Parathyroid adenoma (tissue), 2 donors: ENCODE results near the gene KIF26B.

Experiments
- H2AFZ ChIP-seq: fragments of 300-600 bp; sonication (generic); one replicate; pipeline ENCODE4 v1.7.0; 2017; ENCODE audit warnings: antibody characterized with exemption, mild to moderate bottlenecking
- H3K27ac ChIP-seq: fragments of 300-600 bp; sonication (generic); one replicate; pipeline ENCODE4 v1.7.0; 2017
- H3K27me3 ChIP-seq: fragments of 300-600 bp; sonication (generic); one replicate; pipeline ENCODE4 v1.7.0; 2017; ENCODE audit warnings: low read length; ENCODE audit not compliant: control insufficient read depth, insufficient read depth
- H3K36me3 ChIP-seq: fragments of 300-600 bp; sonication (generic); one replicate; pipeline ENCODE4 v1.7.0; 2017; ENCODE audit warnings: low read length; ENCODE audit not compliant: control insufficient read depth, insufficient read depth
- H3K4me1 ChIP-seq: fragments of 300-600 bp; sonication (generic); one replicate; pipeline ENCODE4 v1.7.0; 2017; ENCODE audit warnings: control low read depth
- H3K4me2 ChIP-seq: fragments of 300-600 bp; sonication (generic); one replicate; pipeline ENCODE4 v1.7.0; 2017; ENCODE audit warnings: low read length
- H3K4me3 ChIP-seq: fragments of 300-600 bp; sonication (generic); one replicate; pipeline ENCODE4 v1.7.0; 2017; ENCODE audit warnings: low read depth, low read length
- H3K79me2 ChIP-seq: fragments of 300-600 bp; sonication (generic); one replicate; pipeline ENCODE4 v1.7.0; 2017; ENCODE audit warnings: control low read depth
- H3K9ac ChIP-seq: fragments of 300-600 bp; sonication (generic); one replicate; pipeline ENCODE4 v1.7.0; 2017; ENCODE audit warnings: mild to moderate bottlenecking
- H3K9me3 ChIP-seq: fragments of 300-600 bp; sonication (generic); one replicate; pipeline ENCODE4 v1.7.0; 2017; ENCODE audit warnings: low read length; ENCODE audit not compliant: control insufficient read depth
- TF ChIP-seq, protein P1 (sequence below): fragments of 300-600 bp; sonication (generic); IDR thresholded peaks from one replicate; pipeline ENCODE4 v1.7.0; 2017; ENCODE audit warnings: antibody characterized with exemption, mild to moderate bottlenecking
- donor health status: primary hyperparathyroidism.

The KIF26B gene

DNA sequence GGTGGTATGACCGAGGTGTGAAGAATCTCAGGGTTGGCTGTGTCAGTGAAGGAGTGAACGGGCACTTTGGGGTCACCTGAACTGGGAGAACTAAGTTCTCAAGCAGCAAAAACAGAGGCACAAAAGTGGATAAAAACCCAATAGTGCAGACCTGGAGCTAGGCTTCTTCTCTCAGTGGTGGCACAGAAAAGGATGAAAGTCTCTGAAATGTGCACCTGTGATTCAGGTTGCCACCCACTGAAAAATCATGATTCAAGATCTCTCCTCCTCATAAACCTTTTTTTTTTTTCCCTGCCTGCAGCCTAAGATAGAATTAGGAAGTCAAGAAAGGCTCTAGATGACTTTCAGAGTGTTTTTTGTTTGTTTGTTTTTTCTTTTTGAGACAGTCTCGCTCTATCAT lies 304.8 kb downstream of the KIF26B start:
- H3K4me1 ChIP-seq: no peaks in the 10 kb centered on the region
- TF ChIP-seq, protein P1, sequence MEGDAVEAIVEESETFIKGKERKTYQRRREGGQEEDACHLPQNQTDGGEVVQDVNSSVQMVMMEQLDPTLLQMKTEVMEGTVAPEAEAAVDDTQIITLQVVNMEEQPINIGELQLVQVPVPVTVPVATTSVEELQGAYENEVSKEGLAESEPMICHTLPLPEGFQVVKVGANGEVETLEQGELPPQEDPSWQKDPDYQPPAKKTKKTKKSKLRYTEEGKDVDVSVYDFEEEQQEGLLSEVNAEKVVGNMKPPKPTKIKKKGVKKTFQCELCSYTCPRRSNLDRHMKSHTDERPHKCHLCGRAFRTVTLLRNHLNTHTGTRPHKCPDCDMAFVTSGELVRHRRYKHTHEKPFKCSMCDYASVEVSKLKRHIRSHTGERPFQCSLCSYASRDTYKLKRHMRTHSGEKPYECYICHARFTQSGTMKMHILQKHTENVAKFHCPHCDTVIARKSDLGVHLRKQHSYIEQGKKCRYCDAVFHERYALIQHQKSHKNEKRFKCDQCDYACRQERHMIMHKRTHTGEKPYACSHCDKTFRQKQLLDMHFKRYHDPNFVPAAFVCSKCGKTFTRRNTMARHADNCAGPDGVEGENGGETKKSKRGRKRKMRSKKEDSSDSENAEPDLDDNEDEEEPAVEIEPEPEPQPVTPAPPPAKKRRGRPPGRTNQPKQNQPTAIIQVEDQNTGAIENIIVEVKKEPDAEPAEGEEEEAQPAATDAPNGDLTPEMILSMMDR: no peak
- no peak overlapping the region for H3K4me3 ChIP-seq
- H3K79me2 ChIP-seq: no peaks in the 10 kb centered on the region
- no peaks in the 10 kb centered on the region for H3K27me3 ChIP-seq
- no peaks in the 10 kb centered on the region for H3K36me3 ChIP-seq
- H3K27ac ChIP-seq: no peak overlapping the region
- no peaks in the 10 kb centered on the region for H3K9me3 ChIP-seq
- no peak overlapping the region for H3K9ac ChIP-seq
- H2AFZ ChIP-seq: no peak overlapping the region
- H3K4me2 ChIP-seq: no peak overlapping the region

DNA sequence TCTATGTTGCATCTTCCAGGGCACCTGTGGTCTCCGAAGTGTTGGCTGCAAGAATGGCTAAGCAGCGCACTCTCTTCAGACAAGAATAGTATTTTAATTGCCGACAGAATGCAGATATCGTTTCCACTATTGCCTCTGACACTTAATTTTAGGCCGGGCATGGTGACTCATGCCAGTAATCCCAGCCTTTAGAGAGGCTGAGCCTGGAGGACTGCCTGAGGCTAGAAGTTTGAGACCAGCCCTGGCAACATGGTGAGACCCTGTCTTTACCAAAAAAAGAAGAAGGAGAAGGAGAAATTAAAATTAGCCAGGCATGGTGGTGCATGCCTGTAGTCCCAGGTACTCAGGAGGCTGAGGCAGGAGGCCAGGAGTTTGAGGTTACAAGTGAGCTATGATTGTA lies 306.9 kb downstream of the KIF26B start:
- Histone ChIP-seq H3K36me3 (no peaks in the 10 kb centered on the region), H3K9me3 (no peaks in the 10 kb centered on the region), H2AFZ (no peak overlapping the region), H3K4me3 (no peak overlapping the region), H3K4me2 (no peak overlapping the region), H3K79me2 (no peaks in the 10 kb centered on the region), H3K27ac (no peak overlapping the region), H3K9ac (no peak overlapping the region), H3K27me3 (no peaks in the 10 kb centered on the region), H3K4me1 (no peaks in the 10 kb centered on the region)
- TF ChIP-seq, protein P1: no peak

- H3K4me2 ChIP-seq: no peak overlapping the region
- no peaks in the 10 kb centered on the region for H3K27me3 ChIP-seq
- no peak overlapping the region for H2AFZ ChIP-seq
- no peaks in the 10 kb centered on the region for H3K4me1 ChIP-seq
- H3K4me3 ChIP-seq: no peak overlapping the region
- TF ChIP-seq, protein P1: no peak
- H3K79me2 ChIP-seq: no peaks in the 10 kb centered on the region
- no peaks in the 10 kb centered on the region for H3K36me3 ChIP-seq
- H3K27ac ChIP-seq: no peak overlapping the region
- no peaks in the 10 kb centered on the region for H3K9me3 ChIP-seq
- no peak overlapping the region for H3K9ac ChIP-seq
These were observed 307.4 kb downstream of the KIF26B start for GRCh38 chr1:245462161-245462560.

DNA sequence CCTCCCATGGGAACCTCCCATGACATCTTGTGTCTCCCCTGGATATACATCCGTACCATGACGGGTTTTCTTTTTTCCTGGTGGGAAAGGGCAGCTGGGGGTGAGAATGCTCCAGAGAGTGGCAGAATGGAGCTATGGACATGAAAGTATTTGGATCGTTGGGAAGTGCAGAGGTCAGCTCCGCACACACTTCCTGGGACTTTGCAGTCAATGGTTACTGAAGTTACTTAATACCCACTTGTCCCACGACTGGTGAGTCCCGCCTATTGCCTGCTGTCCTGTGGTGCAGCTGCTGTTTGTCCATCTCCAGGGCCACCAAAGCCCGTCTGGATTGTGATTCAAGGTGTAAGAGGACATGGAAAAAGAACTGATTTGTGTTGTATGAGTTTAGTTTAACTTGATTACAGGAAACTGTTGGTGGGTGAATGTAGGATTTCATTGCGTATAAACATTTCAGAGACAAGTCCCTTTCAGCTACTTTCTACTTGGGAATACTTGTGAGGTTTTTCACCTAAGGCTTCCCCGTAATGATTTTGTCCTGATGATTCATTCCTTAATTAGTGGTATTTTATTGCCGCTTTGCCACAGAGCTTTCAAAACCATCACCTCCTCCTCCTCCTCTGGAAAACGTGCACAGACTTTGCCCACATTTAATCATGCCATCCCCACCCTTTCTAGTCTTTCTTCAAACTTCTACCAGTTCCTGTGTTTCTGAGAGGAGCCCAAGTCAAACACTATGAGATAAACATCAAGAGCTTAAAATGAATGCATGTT lies 308.8 kb downstream of the KIF26B start:
- H2AFZ ChIP-seq: no peak overlapping the region
- H3K36me3 ChIP-seq: no peaks in the 10 kb centered on the region
- no peaks in the 10 kb centered on the region for H3K27me3 ChIP-seq
- no peak overlapping the region for H3K9ac ChIP-seq
- no peaks in the 10 kb centered on the region for H3K79me2 ChIP-seq
- H3K4me2 ChIP-seq: no peak overlapping the region
- no peaks in the 10 kb centered on the region for H3K4me1 ChIP-seq
- H3K4me3 ChIP-seq: no peak overlapping the region
- no peaks in the 10 kb centered on the region for H3K9me3 ChIP-seq
- TF ChIP-seq, protein P1: no peak
- H3K27ac ChIP-seq: no peak overlapping the region

- no peak overlapping the region for H3K4me3 ChIP-seq
- H3K9me3 ChIP-seq: no peaks in the 10 kb centered on the region
- TF ChIP-seq, protein P1: no peak
- H3K36me3 ChIP-seq: no peaks in the 10 kb centered on the region
- H3K4me2 ChIP-seq: no peak overlapping the region
- no peaks in the 10 kb centered on the region for H3K27me3 ChIP-seq
- no peak overlapping the region for H3K9ac ChIP-seq
- no peaks in the 10 kb centered on the region for H3K4me1 ChIP-seq
- no peak overlapping the region for H3K27ac ChIP-seq
- no peak overlapping the region for H2AFZ ChIP-seq
- no peaks in the 10 kb centered on the region for H3K79me2 ChIP-seq
These were observed 309.5 kb downstream of the KIF26B start for GRCh38 chr1:245464290-245464689.
